Measurements from ENCODE around the gene CLEC19A.

- TF ChIP-seq CTCF (IDR thresholded peaks at IDR 0.05) (no peak), POLR2AphosphoS5 (IDR thresholded peaks at IDR 0.05; ENCODE audit: low read depth, low read length) (no peak), SIN3A (IDR thresholded peaks at IDR 0.05; ENCODE audit: borderline replicate concordance, insufficient read depth, low read depth, low read length) (no peak), REST (IDR thresholded peaks at IDR 0.05; ENCODE audit: insufficient read depth in 1 of 2, low read depth in 2 of 2, low read length in 1 of 2) (no peak)
Observed at GRCh38 chr16:19286827-19287226, 1.3 kb downstream of the CLEC19A start.

All from Panc1 (cell line).